Measurements from ENCODE around the gene GRSF1. TPM values are rescaled to one million over a fixed set of nuclear protein-coding genes. Genes with fewer than 3 reads are reported as not detected.

Gene GRSF1
- total RNA-seq, 6 donors from 2014 or later = 25.9 to 59.1 (median 50.0) TPM

- Histone ChIP-seq H3K9me3 (no peaks in the 10 kb centered on the region), H3K4me3 (no peak overlapping the region), H3K27me3 (no peaks in the 10 kb centered on the region), H3K27ac (no peak overlapping the region), H3K4me1 (no peaks in the 10 kb centered on the region), H3K36me3 (no peaks in the 10 kb centered on the region)
- 86 to 92% methylated on average over 19 of the region's 19 CpGs for WGBS, 2 donors
- TF ChIP-seq CTCF (IDR thresholded peaks at IDR 0.05) (no peak), POLR2AphosphoS5 (IDR thresholded peaks at IDR 0.05) (no peak), POLR2A (IDR thresholded peaks at IDR 0.05) (no peak)
- no peak for DNase-seq
- ATAC-seq (ENCODE audit: low FRiP score in 2 of 2) = no peak
Measured at GRCh38 chr4:70874268-70875156, 34.8 kb upstream of the GRSF1 start.

DNA sequence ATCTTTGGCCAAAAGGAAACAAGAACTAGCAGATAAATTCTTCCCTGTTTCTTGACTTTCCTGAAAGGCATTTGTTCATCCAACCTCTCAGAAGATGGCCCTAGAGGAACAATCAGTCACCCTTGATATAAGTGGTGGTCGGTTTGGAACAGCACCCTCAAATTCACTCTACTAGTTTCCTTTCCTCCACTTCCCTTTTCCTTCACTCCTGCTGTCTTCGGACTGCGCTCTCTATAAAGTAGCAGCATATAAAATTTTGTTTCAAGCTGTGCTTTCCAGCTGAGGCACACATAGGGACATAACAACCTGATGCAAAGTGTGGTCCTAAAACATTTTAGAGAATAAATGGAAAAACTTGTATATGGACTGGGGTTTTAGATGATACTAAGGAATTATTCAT, 33.5 kb upstream of the GRSF1 start:
- Histone ChIP-seq H3K36me3 (no peaks in the 10 kb centered on the region), H3K27ac (no peak overlapping the region), H3K27me3 (no peaks in the 10 kb centered on the region), H3K4me3 (no peak overlapping the region), H3K4me1 (no peaks in the 10 kb centered on the region), H3K9me3 (no peaks in the 10 kb centered on the region)
- WGBS, 2 donors = 80 to 84% methylated on average over 3 of the region's 3 CpGs
- DNase-seq = no peak
- ATAC-seq (ENCODE audit: low FRiP score in 2 of 2) = no peak
- TF ChIP-seq POLR2AphosphoS5 (IDR thresholded peaks at IDR 0.05) = no peak
- no peak for TF ChIP-seq POLR2A (IDR thresholded peaks at IDR 0.05)
- no peak for TF ChIP-seq EP300 (IDR thresholded peaks at IDR 0.05)
- no peak for TF ChIP-seq CTCF (IDR thresholded peaks at IDR 0.05)

GRCh38 chr4:70868778-70869177, 29.1 kb upstream of the GRSF1 start:
- no peak for ATAC-seq (ENCODE audit: low FRiP score in 2 of 2)
- H3K27ac ChIP-seq = no peak overlapping the region

DNA sequence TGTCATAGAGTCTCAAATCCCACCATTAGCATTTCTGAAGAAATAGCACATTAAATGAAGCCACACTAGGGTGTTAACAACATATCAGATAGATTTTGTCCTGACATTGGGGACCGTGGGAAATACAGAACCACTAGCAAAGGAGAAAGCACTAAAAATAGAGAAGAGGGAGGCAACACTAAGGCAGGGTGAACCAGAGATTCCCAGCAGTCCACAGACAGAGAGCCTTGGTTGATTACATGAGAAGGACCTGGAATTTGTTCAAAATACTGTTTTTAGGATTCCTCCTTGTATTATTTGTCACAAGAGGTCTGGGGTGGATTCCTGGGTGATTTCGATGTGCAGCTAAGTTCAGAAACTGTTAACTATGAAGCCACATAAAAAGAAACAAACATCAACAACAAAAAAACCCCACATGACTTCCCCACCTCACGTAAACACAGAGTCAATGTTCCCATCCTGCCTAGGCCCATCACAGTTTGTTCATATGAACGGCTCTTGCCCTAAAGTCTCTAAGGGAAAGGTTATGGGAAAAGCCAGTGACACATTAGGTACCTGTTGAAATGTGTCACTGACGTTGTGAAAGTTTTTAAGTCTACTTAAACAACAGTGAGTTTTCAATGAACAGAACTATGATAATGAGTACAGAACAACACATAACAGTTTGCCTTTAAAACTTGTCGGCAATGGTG, 23.6 kb upstream of the GRSF1 start:
- 62 to 68% methylated on average over 6 of the region's 6 CpGs for WGBS, 2 donors
- ATAC-seq (ENCODE audit: low FRiP score in 2 of 2) (no peak), DNase-seq (no peak)
- TF ChIP-seq POLR2AphosphoS5 (IDR thresholded peaks at IDR 0.05) = no peak
- TF ChIP-seq CTCF (IDR thresholded peaks at IDR 0.05) = no peak
- no peak for TF ChIP-seq EP300 (IDR thresholded peaks at IDR 0.05)
- TF ChIP-seq POLR2A (IDR thresholded peaks at IDR 0.05) = no peak
- H3K9me3 ChIP-seq = no peaks in the 10 kb centered on the region
- H3K4me3 ChIP-seq = no peak overlapping the region
- H3K4me1 ChIP-seq = no peaks in the 10 kb centered on the region
- H3K36me3 ChIP-seq = no peaks in the 10 kb centered on the region
- H3K27me3 ChIP-seq = no peaks in the 10 kb centered on the region
- H3K27ac ChIP-seq = no peak overlapping the region

More at GRCh38 chr4:70868778-70869177, 29.1 kb upstream of the GRSF1 start:
- H3K9me3 ChIP-seq = no peaks in the 10 kb centered on the region
- no peaks in the 10 kb centered on the region for H3K36me3 ChIP-seq
- no peak overlapping the region for H3K4me3 ChIP-seq
- H3K4me1 ChIP-seq = no peaks in the 10 kb centered on the region
- H3K27me3 ChIP-seq = no peaks in the 10 kb centered on the region
- TF ChIP-seq EP300 (IDR thresholded peaks at IDR 0.05) (no peak), POLR2A (IDR thresholded peaks at IDR 0.05) (no peak), POLR2AphosphoS5 (IDR thresholded peaks at IDR 0.05) (no peak), CTCF (IDR thresholded peaks at IDR 0.05) (no peak)
- DNase-seq = no peak

Data from upper lobe of left lung (tissue), 6 donors.